HFF-Myc (cell line): ENCODE data around the gene GAP43.

Experiments
- DNase-seq: peaks from one replicate; pipeline ENCODE4 v3.0.0-alpha.2; 2011; ENCODE audit warnings: low read depth; ENCODE audit errors: extremely low read depth
- H3K4me3 ChIP-seq: replicated peaks from 2 replicates; pipeline ENCODE4 v1.5.1; 2011; ENCODE audit warnings: low read depth, mild to moderate bottlenecking, control low read depth, low read length
- TF ChIP-seq, protein P1 (sequence below): IDR thresholded peaks from 2 replicates; pipeline ENCODE4 v1.5.1; 2012; ENCODE audit warnings: mild to moderate bottlenecking, low read depth, low read length, control low read depth; ENCODE audit errors: missing control alignments

GAP43 gene

DNA sequence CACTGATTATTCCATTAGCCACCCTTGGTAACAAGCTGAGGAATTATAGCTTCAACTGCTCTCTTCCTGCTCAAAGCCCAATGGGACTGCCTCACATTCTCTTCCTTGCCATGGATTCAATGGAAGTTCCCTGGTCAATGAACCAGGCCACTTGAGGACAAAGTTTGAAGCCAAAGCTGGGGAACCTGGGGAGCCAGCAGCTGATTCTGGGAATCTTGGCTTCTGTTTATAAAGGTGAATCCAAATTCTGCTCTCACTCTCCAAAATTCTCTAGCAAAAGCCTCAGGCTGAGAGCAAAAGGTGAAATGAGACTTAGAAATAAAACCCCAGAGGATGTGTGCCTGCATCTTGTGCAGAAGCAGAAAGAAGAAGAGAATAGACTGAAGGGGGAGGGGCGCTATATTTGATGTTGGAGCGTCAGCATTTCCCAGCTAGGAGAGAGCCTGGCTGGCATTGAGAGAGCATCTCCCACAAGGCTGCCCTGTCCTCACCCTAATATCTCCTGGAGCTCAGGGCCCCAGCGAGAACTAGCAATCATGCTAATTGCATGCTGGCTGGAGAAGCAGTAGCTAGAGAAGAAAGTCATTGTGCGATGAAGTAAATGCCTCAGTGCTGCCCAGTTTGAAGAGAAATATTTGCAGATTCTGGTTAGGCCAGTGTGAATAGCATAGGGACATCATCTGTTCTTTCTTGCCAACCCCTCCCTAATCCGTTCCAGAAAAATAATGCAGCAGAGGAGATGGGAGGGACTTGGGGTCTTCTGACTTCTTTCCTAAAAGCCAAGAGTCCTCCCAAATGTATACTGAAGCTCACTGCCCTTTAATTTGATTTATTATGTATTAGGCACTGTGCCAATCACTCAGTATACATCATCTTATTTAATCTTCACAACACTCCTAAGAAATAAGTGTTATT, 34.9 kb upstream of the GAP43 start:
- H3K4me3 ChIP-seq, result no peak overlapping the region
- TF ChIP-seq, protein P1, sequence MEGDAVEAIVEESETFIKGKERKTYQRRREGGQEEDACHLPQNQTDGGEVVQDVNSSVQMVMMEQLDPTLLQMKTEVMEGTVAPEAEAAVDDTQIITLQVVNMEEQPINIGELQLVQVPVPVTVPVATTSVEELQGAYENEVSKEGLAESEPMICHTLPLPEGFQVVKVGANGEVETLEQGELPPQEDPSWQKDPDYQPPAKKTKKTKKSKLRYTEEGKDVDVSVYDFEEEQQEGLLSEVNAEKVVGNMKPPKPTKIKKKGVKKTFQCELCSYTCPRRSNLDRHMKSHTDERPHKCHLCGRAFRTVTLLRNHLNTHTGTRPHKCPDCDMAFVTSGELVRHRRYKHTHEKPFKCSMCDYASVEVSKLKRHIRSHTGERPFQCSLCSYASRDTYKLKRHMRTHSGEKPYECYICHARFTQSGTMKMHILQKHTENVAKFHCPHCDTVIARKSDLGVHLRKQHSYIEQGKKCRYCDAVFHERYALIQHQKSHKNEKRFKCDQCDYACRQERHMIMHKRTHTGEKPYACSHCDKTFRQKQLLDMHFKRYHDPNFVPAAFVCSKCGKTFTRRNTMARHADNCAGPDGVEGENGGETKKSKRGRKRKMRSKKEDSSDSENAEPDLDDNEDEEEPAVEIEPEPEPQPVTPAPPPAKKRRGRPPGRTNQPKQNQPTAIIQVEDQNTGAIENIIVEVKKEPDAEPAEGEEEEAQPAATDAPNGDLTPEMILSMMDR, result no peak
- DNase-seq, result no peak

DNA sequence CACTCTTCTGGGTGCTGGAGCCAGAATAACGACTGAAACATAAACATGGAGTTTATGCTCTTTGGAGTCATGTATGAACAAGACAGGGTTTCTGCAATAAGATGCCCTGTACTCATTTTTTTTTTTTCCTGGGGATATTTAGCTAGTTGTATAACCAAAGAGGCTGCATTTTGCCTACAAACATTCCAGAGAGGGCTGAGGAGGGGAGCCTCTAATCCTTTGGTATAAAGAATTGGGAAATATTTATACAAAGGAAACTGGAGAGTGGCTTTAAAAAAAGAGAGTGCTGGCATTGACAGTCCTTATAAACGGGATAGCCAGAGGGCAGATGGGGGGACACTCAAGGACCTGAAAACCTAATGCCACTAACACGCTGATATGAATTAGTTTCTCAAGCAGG, 32.4 kb upstream of the GAP43 start:
- no peak for DNase-seq
- TF ChIP-seq, protein P1, result no peak
- H3K4me3 ChIP-seq, result no peak overlapping the region

DNA sequence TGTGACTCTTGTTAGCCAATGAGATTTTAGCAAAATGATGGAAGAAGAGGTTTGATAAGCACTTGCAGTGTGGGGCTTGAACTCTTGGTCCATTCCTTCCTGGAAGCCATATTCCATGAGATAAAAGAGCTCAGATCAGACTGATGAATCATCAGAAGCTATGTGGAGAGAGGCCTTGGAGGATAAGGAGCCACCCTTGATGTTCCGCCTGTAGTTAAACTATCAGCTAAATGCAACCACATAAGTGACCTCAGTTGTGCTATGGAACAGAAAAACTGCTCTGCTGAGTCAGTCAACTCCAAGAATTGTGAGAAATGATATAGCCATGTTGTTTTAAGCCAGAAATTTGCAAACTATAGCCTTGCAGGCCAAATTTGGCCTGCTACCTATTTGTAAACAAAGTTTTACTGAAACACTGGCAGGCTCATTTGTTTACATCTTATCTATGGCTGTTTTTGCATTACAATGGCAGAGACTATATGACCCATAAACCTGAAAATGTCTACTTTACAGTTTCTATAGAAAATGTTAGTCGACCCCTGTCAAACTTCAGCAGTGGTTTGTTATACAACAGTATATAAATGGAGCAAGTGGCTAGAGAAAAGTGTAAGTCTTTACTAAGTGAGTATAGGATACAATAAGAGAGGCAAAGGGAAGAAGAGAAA, 27.6 kb upstream of the GAP43 start:
- TF ChIP-seq, protein P1, result no peak
- DNase-seq, result no peak
- H3K4me3 ChIP-seq, result no peak overlapping the region

DNA sequence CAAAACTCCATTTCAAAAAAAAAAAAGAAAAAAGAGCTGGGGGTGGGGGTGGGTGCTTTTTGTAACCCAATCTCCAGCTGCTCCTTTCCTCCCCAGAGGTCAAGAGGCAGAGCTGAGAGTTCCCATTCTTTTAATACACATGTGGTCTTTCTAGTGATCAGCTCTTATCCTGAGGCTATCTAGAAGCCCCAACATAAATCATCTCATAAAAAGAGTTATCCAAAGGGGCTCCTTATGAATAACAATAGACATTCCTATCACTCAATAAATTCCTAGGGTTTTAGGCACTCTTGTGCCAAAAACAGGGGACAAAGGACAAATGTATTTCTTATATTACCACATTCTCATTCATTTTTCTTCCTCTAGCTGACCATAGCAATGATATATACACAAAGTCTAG, 25.1 kb upstream of the GAP43 start:
- DNase-seq, result no peak
- TF ChIP-seq, protein P1, result no peak
- H3K4me3 ChIP-seq, result no peak overlapping the region

DNA sequence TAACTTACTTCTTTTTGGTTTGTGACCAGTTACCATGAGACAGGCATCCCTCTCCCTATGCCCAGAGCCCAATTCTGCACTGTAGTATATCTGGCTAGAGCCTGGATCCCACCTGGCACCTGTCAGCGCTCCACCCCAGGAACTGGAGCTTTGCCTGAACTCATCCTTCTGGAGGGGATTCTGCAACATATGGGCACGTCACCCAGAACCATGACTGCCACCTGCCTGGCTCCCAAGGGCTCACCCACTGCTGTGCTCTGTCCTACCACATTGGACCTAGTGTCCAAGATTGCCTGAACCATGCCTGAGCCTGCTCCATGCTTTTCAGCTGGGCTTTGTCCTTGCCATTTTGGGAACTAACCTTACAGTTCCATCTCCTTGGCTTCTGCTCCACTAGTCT, 21.1 kb upstream of the GAP43 start:
- TF ChIP-seq, protein P1, result no peak
- no peak overlapping the region for H3K4me3 ChIP-seq
- no peak for DNase-seq

DNA sequence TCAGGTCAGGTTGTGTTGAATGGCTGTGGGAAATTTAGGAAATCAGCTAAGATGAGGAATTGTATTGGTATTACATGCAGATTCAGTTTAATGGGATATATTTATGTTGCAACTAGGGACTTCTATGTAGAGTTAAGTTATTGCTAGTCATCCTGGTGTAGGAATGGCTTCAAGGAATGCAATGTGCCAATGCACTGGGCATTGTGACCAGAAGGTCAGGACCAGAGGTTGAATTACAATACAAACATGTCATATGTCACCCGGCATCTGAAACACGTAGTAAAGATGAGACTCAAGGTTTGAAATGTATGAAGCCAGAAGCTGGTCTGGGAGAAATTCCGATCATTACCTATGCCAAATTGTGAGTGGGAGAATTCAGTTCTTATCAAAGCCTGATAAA, 11.7 kb upstream of the GAP43 start:
- no peak overlapping the region for H3K4me3 ChIP-seq
- TF ChIP-seq, protein P1, result no peak
- DNase-seq, result no peak
